ENCODE results near the gene SCYGR4.
"Not testable (repeated sequence)": the region's sequence is repeated elsewhere in the genome, so short reads cannot be mapped to it uniquely, and the experiment has no call there.

Gene SCYGR4

DNA sequence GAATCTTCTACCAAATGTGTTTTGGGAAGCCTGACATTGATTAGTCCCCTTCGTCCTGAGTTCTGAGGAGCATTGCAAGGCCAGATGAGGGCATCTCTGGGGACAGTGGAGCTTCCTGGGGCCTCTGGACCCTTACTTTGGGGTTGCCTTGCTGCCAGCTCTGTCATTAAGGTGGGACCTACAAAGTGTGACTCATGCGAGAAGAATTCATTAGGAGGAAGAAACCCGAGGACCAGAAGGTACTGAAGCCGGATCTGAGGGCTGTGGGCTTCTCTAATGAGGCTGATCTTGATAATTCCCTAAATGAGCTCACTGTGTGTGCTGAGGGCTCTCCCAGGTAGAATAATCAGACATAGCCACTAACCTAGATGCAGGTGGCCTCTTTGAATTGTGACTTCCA is 19.3 kb upstream of the SCYGR4 start:
- TF ChIP-seq, protein P1, sequence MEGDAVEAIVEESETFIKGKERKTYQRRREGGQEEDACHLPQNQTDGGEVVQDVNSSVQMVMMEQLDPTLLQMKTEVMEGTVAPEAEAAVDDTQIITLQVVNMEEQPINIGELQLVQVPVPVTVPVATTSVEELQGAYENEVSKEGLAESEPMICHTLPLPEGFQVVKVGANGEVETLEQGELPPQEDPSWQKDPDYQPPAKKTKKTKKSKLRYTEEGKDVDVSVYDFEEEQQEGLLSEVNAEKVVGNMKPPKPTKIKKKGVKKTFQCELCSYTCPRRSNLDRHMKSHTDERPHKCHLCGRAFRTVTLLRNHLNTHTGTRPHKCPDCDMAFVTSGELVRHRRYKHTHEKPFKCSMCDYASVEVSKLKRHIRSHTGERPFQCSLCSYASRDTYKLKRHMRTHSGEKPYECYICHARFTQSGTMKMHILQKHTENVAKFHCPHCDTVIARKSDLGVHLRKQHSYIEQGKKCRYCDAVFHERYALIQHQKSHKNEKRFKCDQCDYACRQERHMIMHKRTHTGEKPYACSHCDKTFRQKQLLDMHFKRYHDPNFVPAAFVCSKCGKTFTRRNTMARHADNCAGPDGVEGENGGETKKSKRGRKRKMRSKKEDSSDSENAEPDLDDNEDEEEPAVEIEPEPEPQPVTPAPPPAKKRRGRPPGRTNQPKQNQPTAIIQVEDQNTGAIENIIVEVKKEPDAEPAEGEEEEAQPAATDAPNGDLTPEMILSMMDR (IDR thresholded peaks at IDR 0.05; ENCODE audit: low read depth, low read length, poor library complexity, severe bottlenecking) = no peak
- no peak for TF ChIP-seq EZH2phosphoT487 (IDR thresholded peaks at IDR 0.05; ENCODE audit: borderline replicate concordance, low read length)
- no peak overlapping the region for H3K27ac ChIP-seq (ENCODE audit: low read depth, low read length)
- no peaks in the 10 kb centered on the region for H3K36me3 ChIP-seq (ENCODE audit: control insufficient read depth, low read length)
- no peaks in the 10 kb centered on the region for H3K27me3 ChIP-seq (ENCODE audit: control insufficient read depth, low read length)
- H3K9me2 ChIP-seq (replicated peaks; ENCODE audit: control insufficient read depth, low read length) = no peaks in the 10 kb centered on the region
- H3K4me3 ChIP-seq (ENCODE audit: low read length) = no peak overlapping the region
- no peaks in the 10 kb centered on the region for H3F3A ChIP-seq (ENCODE audit: control insufficient read depth, insufficient read depth)
- H3K4me2 ChIP-seq (ENCODE audit: low read length) = no peak overlapping the region
- no peaks in the 10 kb centered on the region for H3K9me3 ChIP-seq (ENCODE audit: control insufficient read depth, insufficient read depth, low read length)
- no peaks in the 10 kb centered on the region for H3K4me1 ChIP-seq (ENCODE audit: control insufficient read depth, low read length)
- H4K20me1 ChIP-seq (ENCODE audit: control insufficient read depth, insufficient read depth, low read depth, low read length) = no peaks in the 10 kb centered on the region
- no peaks in the 10 kb centered on the region for H3K79me2 ChIP-seq (ENCODE audit: control insufficient read depth, low read length)

DNA sequence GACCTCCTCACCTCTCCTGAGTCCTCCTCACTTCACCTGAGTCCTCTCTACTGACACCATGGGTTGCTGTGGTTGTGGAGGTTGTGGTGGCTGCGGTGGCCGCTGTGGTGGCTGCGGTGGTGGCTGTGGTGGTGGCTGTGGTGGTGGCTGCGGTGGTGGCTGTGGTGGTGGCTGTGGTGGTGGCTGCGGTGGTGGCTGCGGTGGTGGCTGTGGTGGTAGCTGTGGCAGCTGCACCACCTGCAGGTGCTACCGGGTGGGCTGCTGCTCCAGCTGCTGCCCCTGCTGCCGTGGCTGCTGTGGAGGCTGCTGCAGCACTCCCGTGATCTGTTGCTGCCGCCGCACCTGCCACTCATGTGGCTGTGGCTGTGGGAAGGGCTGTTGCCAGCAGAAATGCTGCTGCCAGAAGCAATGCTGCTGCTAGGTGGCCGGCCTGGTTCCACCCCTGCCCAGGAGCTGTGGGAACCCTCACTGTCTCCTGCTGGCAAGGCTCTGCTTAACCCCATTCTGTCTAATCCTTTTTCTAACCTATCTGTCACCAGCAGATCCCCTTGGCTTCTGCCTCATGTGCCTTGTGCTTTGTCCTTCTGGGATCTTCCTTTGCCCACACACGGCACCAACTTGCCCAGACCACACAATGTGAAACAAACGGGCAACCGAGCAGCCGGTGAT is 18.3 kb upstream of the SCYGR4 start, which contains the start of gene SCYGR2:
Gene SCYGR2 (plus strand): TSS at position 59 of the 669 bp plus-strand sequence. CDS start 0 bp downstream, at position 59.
- not testable (repeated sequence) for H3K4me3 ChIP-seq (ENCODE audit: low read length); H3K27ac ChIP-seq (ENCODE audit: low read depth, low read length); H3K4me2 ChIP-seq (ENCODE audit: low read length); H3F3A ChIP-seq (ENCODE audit: control insufficient read depth, insufficient read depth); H4K20me1 ChIP-seq (ENCODE audit: control insufficient read depth, insufficient read depth, low read depth, low read length); H3K9me3 ChIP-seq (ENCODE audit: control insufficient read depth, insufficient read depth, low read length); H3K4me1 ChIP-seq (ENCODE audit: control insufficient read depth, low read length); H3K27me3 ChIP-seq (ENCODE audit: control insufficient read depth, low read length); H3K36me3 ChIP-seq (ENCODE audit: control insufficient read depth, low read length); H3K79me2 ChIP-seq (ENCODE audit: control insufficient read depth, low read length); H3K9me2 ChIP-seq (replicated peaks; ENCODE audit: control insufficient read depth, low read length)

DNA sequence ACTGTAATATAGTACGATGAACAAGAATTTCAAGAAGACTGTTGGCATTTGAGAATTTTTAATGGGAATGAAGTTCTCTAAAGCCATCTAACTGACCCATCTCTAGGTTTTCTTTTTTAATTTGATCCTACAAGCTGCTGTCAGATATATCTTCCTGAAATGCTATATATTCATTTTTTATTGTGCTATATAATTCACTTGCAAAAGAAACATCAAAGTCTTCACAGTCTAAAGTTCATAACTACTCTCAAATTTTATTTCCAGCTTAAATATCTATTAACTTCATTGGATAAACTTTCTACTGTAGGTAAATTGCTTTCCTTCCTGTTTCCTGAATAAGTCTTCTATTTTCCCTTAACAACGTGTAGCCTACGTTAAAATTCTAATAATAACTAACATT is 14.9 kb upstream of the SCYGR4 start:
- TF ChIP-seq, protein P1 (IDR thresholded peaks at IDR 0.05; ENCODE audit: low read depth, low read length, poor library complexity, severe bottlenecking) = no peak
- no peak for TF ChIP-seq EZH2phosphoT487 (IDR thresholded peaks at IDR 0.05; ENCODE audit: borderline replicate concordance, low read length)
- no peaks in the 10 kb centered on the region for H3K36me3 ChIP-seq (ENCODE audit: control insufficient read depth, low read length)
- no peaks in the 10 kb centered on the region for H3K79me2 ChIP-seq (ENCODE audit: control insufficient read depth, low read length)
- H3K9me3 ChIP-seq (ENCODE audit: control insufficient read depth, insufficient read depth, low read length) = no peaks in the 10 kb centered on the region
- no peak overlapping the region for H3K27ac ChIP-seq (ENCODE audit: low read depth, low read length)
- H3K4me2 ChIP-seq (ENCODE audit: low read length) = no peak overlapping the region
- no peaks in the 10 kb centered on the region for H3K4me1 ChIP-seq (ENCODE audit: control insufficient read depth, low read length)
- no peaks in the 10 kb centered on the region for H3K9me2 ChIP-seq (replicated peaks; ENCODE audit: control insufficient read depth, low read length)
- H3K4me3 ChIP-seq (ENCODE audit: low read length) = no peak overlapping the region
- no peaks in the 10 kb centered on the region for H3F3A ChIP-seq (ENCODE audit: control insufficient read depth, insufficient read depth)
- H4K20me1 ChIP-seq (ENCODE audit: control insufficient read depth, insufficient read depth, low read depth, low read length) = no peaks in the 10 kb centered on the region
- H3K27me3 ChIP-seq (ENCODE audit: control insufficient read depth, low read length) = no peaks in the 10 kb centered on the region

DNA sequence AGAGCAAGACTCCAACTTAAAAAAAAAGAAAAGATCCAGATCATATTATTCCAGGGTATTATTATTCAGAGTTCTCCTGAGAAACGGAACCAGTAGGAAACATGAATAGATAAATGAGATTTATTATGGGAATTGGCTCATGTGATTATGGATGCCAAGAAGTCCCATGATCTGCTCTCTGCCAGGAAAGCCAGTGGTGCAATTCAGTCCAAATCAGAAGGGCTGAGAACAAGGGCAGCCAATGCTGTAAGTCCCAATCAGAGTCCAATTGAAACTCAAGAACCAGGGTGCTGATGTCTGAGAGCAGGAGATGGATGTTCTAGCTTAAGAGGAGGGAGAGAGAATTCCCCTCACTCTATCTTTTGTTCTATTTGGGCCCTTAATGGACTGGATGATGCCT is 10.8 kb upstream of the SCYGR4 start:
- Histone ChIP-seq H3K79me2 (ENCODE audit: control insufficient read depth, low read length) (no peaks in the 10 kb centered on the region), H3K4me3 (ENCODE audit: low read length) (no peak overlapping the region), H3F3A (ENCODE audit: control insufficient read depth, insufficient read depth) (no peaks in the 10 kb centered on the region), H3K9me3 (ENCODE audit: control insufficient read depth, insufficient read depth, low read length) (no peaks in the 10 kb centered on the region), H3K4me2 (ENCODE audit: low read length) (no peak overlapping the region), H3K27me3 (ENCODE audit: control insufficient read depth, low read length) (no peaks in the 10 kb centered on the region), H3K27ac (ENCODE audit: low read depth, low read length) (no peak overlapping the region), H3K4me1 (ENCODE audit: control insufficient read depth, low read length) (peaks cover 9% of the 10 kb centered on the region), H3K36me3 (ENCODE audit: control insufficient read depth, low read length) (no peaks in the 10 kb centered on the region), H3K9me2 (replicated peaks; ENCODE audit: control insufficient read depth, low read length) (no peaks in the 10 kb centered on the region), H4K20me1 (ENCODE audit: control insufficient read depth, insufficient read depth, low read depth, low read length) (no peaks in the 10 kb centered on the region)
- TF ChIP-seq, protein P1 (IDR thresholded peaks at IDR 0.05; ENCODE audit: low read depth, low read length, poor library complexity, severe bottlenecking) = no peak
- TF ChIP-seq EZH2phosphoT487 (IDR thresholded peaks at IDR 0.05; ENCODE audit: borderline replicate concordance, low read length) = no peak
